ENCODE data around the gene TMEM30B.

The TMEM30B gene

DNA sequence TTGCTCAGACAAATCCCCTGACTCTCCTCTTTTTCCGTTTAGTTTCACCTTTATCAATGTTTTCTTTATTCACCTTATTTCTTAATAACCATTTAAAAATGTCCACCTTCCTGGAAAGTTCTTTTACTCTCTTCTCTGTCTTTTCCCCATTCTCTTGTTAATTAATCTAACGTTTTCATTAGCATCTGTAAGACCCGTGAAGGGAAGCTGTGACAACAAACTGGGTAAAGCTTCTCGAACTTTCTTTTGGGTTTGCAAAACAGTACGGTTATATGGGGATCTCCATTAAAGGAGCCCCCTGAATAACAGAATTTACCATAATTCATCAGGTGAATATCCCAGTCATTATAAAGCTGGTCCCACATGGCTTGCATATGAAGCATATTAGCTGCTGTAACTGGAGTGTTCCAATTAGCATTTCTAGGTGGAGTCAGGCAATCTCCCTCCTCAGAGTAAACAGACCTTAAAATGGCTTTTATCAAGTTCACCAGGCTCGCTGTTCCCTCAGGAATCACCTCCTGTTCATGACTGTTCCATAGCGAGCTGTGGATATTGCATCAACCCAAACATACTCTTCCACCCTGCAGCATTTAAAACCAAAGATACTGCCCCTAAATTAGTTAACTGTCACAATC is 42.4 kb downstream of the TMEM30B start:
- no peak for DNase-seq (ENCODE audit: low read depth in 2 of 2, low spot score in 1 of 2)

DNA sequence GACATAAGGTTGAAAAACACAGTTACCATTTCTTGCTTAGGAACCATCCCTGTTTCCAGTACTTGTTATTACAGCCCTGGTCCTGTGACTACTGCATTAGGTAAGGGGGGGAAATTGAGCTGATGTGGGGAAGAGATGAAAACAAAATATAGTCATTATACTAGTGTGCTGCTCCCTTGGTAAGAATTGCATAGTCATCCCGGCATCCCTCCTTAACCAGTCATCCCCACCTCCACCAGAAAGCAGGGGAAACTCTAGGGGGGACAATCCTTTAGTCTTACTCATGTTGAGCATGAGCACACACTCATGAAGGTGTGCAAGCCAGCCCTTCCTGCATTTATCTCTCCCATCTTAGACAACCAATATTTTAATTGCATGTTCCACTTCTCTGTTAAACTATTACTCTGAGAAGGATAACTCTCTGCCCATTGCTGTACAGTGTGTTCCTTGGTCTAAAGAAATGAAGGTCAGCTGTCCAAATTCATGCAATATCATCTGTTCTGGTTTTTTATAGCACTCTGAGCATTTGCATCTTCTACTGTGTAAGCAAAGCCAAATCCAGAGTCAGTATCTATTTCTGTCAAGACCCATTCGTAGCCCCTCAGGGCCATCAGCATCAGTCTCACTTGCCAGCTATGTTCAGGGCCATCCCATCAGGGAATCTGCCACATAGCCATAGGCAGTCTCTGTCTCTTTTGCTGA is 46.8 kb downstream of the TMEM30B start:
- DNase-seq (ENCODE audit: low read depth in 2 of 2, low spot score in 1 of 2): no peak

DNA sequence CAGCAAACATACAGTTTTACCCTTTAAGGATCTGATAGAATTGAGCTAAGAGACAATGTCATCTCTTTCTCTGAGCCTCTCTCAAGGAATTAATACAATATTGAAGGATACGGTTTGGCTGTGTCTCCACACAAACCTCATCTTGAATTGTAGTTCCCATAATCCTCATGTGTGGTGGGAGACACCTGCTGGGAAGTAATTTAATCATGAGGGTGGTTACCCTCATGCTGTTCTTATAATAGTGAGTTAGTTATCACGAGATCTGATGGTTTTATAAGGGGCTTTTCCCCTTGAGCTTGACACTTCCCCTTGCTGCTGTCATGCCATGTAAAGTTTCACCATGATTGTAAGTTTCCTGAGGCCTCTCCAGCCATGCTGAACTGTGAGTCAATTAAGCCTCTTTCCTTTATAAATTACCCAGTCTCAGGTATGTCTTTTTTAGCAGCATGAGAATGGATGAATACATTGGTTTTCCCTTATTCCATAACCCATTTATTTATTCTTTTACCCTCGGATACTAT is 47.6 kb downstream of the TMEM30B start:
- no peak for DNase-seq (ENCODE audit: low read depth in 2 of 2, low spot score in 1 of 2)

DNA sequence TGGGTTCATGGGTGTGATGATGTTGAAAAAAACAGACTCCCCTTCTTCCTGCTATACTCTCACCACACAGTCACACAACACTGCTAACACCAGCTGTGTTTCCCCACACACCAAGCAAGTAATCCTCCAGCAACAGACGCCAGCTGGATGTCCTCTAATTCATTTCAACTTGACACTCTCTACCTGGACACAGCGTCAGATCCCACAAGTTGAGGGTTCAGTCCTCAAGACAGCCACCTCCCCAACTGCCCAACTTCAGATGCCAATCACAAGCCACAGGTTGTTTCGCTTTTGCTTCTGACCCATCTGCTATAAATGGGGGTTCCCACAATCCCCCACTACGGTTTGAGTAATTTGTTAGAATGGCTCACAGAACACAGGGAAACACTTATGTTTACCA is 49.3 kb downstream of the TMEM30B start:
- no peak for DNase-seq (ENCODE audit: low read depth in 2 of 2, low spot score in 1 of 2)

DNA sequence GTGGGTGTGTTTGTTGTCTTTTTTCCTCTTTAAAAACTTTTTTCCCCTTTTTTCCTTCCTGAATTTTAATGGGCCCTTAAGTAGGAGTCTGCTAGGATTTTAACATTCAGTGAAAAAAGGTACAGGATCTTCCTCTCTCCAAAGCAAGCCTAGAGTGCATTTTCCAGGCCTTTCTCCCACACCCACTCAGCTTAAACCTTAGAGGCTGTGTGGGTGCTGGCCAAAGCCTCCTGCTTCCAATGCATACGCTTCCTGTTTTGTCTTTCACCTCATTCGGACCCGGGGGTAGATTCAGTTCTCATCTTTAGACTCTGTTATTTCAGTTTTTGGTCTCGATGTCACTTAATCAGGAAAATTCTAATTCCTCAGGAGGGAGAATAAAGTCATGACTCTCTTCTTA is 51.2 kb downstream of the TMEM30B start:
- no peak for DNase-seq (ENCODE audit: low read depth in 2 of 2, low spot score in 1 of 2)

DNA sequence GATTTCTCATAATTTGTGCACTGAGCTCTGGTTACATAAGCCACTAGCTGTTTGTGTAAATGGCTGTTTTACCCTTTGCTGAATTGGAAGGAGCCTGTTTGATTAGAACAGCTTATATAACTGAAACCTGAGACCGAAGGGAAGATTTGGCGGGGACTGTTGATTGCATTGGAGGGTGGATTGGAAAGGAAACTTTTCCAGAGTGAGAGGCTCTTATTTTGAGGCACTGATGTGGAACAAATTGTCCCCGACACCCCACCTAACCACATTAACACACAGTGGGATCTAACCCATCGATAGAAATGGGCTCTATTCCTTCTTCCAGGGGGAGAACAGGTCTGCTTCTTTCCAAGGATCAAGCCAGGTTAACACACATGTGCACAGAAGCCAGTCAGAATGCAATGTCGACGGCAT is 51.7 kb downstream of the TMEM30B start:
- DNase-seq (ENCODE audit: low read depth in 2 of 2, low spot score in 1 of 2): no peak

DNA sequence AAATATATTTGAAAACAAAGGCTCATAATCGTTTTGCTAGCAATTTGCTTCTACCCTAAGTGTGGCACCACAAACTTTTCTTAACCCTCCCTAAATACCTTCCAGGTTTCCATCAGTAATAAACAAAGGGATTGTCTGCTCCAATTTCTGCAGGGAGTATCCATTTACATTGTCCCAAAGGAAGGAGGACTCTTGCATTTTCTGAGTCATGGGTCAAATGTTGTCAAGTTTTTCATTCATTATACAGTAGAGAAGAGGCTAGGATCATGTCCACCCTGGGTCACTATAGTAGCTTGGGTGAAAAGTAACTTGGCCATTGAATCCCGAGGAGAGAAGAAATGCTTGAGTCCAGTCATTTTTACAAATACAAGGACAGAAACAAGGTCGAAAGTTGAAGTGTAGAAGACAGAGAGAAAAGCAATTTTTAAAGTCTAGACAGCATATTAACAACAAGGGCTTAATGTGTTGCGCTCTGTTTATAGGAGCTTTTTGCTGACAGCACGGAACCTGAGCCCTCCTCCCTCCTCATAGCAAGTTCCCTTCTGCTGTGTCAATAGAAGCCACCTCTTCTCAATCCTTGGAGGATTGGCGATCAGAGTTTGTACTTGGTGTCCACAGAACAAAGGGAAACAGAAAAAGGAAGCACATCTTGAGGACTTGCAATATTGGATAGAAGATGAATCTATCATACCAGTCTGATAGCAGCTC is 53.1 kb downstream of the TMEM30B start:
- DNase-seq (ENCODE audit: low read depth in 2 of 2, low spot score in 1 of 2): no peak
